Mesodermal cell (in vitro differentiated cells): ENCODE measurements around the gene RTL10.

ENCODE experiments used
- H3K27ac ChIP-seq: 2 replicates; pipeline ENCODE4 v1.7.0; 2013; ENCODE audit warnings: mild to moderate bottlenecking, low read depth, low read length, moderate library complexity; ENCODE audit not compliant: severe bottlenecking
- H3K36me3 ChIP-seq: 2 replicates; pipeline ENCODE4 v1.7.1; 2013; ENCODE audit warnings: mild to moderate bottlenecking, low read length, moderate library complexity; ENCODE audit not compliant: control insufficient read depth, insufficient read depth
- H3K4me1 ChIP-seq: one replicate; pipeline ENCODE4 v1.7.1; 2013; ENCODE audit warnings: mild to moderate bottlenecking, low read length; ENCODE audit not compliant: insufficient read depth, control insufficient read depth, poor library complexity, severe bottlenecking
- H3K4me3 ChIP-seq: 2 replicates; pipeline ENCODE4 v1.7.0; 2013; ENCODE audit warnings: low read length, control low read depth, mild to moderate bottlenecking; ENCODE audit not compliant: insufficient read depth, poor library complexity, severe bottlenecking; ENCODE audit errors: extremely low read depth
- H3K9me3 ChIP-seq: 2 replicates; pipeline ENCODE4 v1.7.1; 2013; ENCODE audit warnings: mild to moderate bottlenecking, low read length, moderate library complexity; ENCODE audit not compliant: control insufficient read depth
- WGBS, 2 experiments: methylation state at CpG; one replicate each; pipeline ENCODE4 v1.1.5; 2013; ENCODE audit warnings: missing lambda C conversion rate in 2 of 2; ENCODE audit not compliant: insufficient coverage in 2 of 2; 5-methylcytosine and 5-hydroxymethylcytosine counted together

The RTL10 gene

GRCh38 chr22:19875061-19875530 lies 20.4 kb upstream of the RTL10 start:
- WGBS, 2 experiments: 86 to 96% methylated on average over 12 of the region's 12 CpGs
- Histone ChIP-seq H3K4me1 (peaks cover 37% of the 10 kb centered on the region), H3K27ac (no peak overlapping the region), H3K9me3 (no peaks in the 10 kb centered on the region), H3K36me3 (peaks cover 8% of the 10 kb centered on the region), H3K4me3 (no peak overlapping the region)

- WGBS, 2 experiments: 85 to 86% methylated on average over 21 to 23 of the region's 27 CpGs
- H3K4me1 ChIP-seq: peaks cover 31% of the 10 kb centered on the region
- H3K9me3 ChIP-seq: no peaks in the 10 kb centered on the region
- H3K36me3 ChIP-seq: peaks cover 8% of the 10 kb centered on the region
- H3K4me3 ChIP-seq: no peak overlapping the region
- H3K27ac ChIP-seq: peak overlapping the region; percentile 36
These were observed 19.8 kb upstream of the RTL10 start for GRCh38 chr22:19874307-19875060.

- Histone ChIP-seq H3K36me3 (peaks cover 8% of the 10 kb centered on the region), H3K4me3 (no peak overlapping the region), H3K4me1 (peaks cover 26% of the 10 kb centered on the region), H3K27ac (no peak overlapping the region), H3K9me3 (no peaks in the 10 kb centered on the region)
- 95 to 96% methylated on average over 6 to 7 of the region's 7 CpGs for whole genome bisulfite sequencing, 2 experiments
These were observed 19.3 kb upstream of the RTL10 start for GRCh38 chr22:19873960-19874306.

GRCh38 chr22:19873138-19873959 lies 18.7 kb upstream of the RTL10 start:
- no peak overlapping the region for H3K27ac ChIP-seq
- H3K4me1 ChIP-seq: peaks cover 22% of the 10 kb centered on the region
- H3K9me3 ChIP-seq: no peaks in the 10 kb centered on the region
- WGBS, 2 experiments: 94 to 95% methylated on average over 19 to 25 of the region's 27 CpGs
- H3K36me3 ChIP-seq: peaks cover 8% of the 10 kb centered on the region
- H3K4me3 ChIP-seq: no peak overlapping the region

GRCh38 chr22:19872779-19873137 lies 18.1 kb upstream of the RTL10 start:
- WGBS, 2 experiments: 91 to 94% methylated on average over 7 of the region's 7 CpGs
- peaks cover 6% of the 10 kb centered on the region for H3K36me3 ChIP-seq
- no peaks in the 10 kb centered on the region for H3K9me3 ChIP-seq
- H3K4me3 ChIP-seq: no peak overlapping the region
- no peak overlapping the region for H3K27ac ChIP-seq
- H3K4me1 ChIP-seq: peaks cover 18% of the 10 kb centered on the region

- no peak overlapping the region for H3K4me3 ChIP-seq
- H3K36me3 ChIP-seq: peaks cover 4% of the 10 kb centered on the region
- H3K4me1 ChIP-seq: peaks cover 18% of the 10 kb centered on the region
- 93 to 98% methylated on average over 10 of the region's 16 CpGs for WGBS, 2 experiments
- H3K9me3 ChIP-seq: no peaks in the 10 kb centered on the region
- H3K27ac ChIP-seq: no peak overlapping the region
These were observed 17.4 kb upstream of the RTL10 start for GRCh38 chr22:19871845-19872778.

- Histone ChIP-seq H3K36me3 (peaks cover 4% of the 10 kb centered on the region), H3K4me3 (no peak overlapping the region), H3K9me3 (no peaks in the 10 kb centered on the region), H3K4me1 (peaks cover 18% of the 10 kb centered on the region), H3K27ac (no peak overlapping the region)
- 91% methylated on average over 11 to 19 of the region's 19 CpGs for WGBS, 2 experiments
These were observed 16.6 kb upstream of the RTL10 start for GRCh38 chr22:19871023-19871844.

GRCh38 chr22:19870153-19871022 lies 15.7 kb upstream of the RTL10 start:
- H3K4me1 ChIP-seq: peaks cover 12% of the 10 kb centered on the region
- H3K36me3 ChIP-seq: peaks cover 4% of the 10 kb centered on the region
- 92 to 96% methylated on average over 29 to 30 of the region's 30 CpGs for WGBS, 2 experiments

GRCh38 chr22:19869497-19870152 lies 15.0 kb upstream of the RTL10 start:
- Histone ChIP-seq H3K4me1 (peaks cover 8% of the 10 kb centered on the region), H3K4me3 (no peak overlapping the region), H3K36me3 (peaks cover 4% of the 10 kb centered on the region), H3K9me3 (no peaks in the 10 kb centered on the region), H3K27ac (no peak overlapping the region)
- WGBS, 2 experiments: 90 to 94% methylated on average over 10 to 12 of the region's 12 CpGs

More at GRCh38 chr22:19870153-19871022, 15.7 kb upstream of the RTL10 start:
- no peaks in the 10 kb centered on the region for H3K9me3 ChIP-seq
- no peak overlapping the region for H3K4me3 ChIP-seq
- H3K27ac ChIP-seq: no peak overlapping the region
